GM12878 (cell line): ENCODE data around the gene EXOSC10. TPM values are rescaled to one million over a fixed set of nuclear protein-coding genes. Genes with fewer than 3 reads are reported as not detected.

Experiments used
- ATAC-seq: fragments of 200-7000 bp; cut with Tn5 transposase; 3 replicates; pipeline ENCODE4 v1.9.1; 2020; ENCODE audit warnings: mild to moderate bottlenecking, moderate library complexity
- BruUV-seq: library from RNA; stranded (reverse); fragments of 400-500 nt; replicated peaks from 2 replicates; lab custom pipeline; 2021; lab: Mats Ljungman, UMichigan
- CTCF ChIA-PET: fragments of 300-600 bp; sonication (Branson Sonifier 250); formaldehyde crosslinking; extraction: SDS; loops from one replicate; lab custom pipeline; 2021; ENCODE audit warnings: inconsistent platforms; lab: Yijun Ruan, JAX
- POLR2A ChIA-PET: fragments of 350-600 bp; formaldehyde crosslinking; extraction: SDS; loops from one replicate; lab custom pipeline; 2021; ENCODE audit warnings: inconsistent platforms; lab: Charles Lee
- RAD21 ChIA-PET: fragments of 300-600 bp; sonication (Branson Sonifier 250); formaldehyde crosslinking; loops from one replicate; lab custom pipeline; 2023; ENCODE audit warnings: antibody characterized with exemption; ENCODE audit not compliant: unreplicated experiment; lab: Charles Lee
- SMC1A ChIA-PET: fragments of 300-600 bp; sonication (Branson Sonifier 250); formaldehyde crosslinking; loops from one replicate; lab custom pipeline; 2023; ENCODE audit not compliant: unreplicated experiment, uncharacterized antibody; lab: Charles Lee
- DNase-seq: peaks from one replicate; pipeline ENCODE4 v3.0.0-alpha.2; 2011; ENCODE audit warnings: low read depth, low spot score
- FAIRE-seq: peaks from 3 replicates; lab custom pipeline; 2011; peaks lifted over from hg19 to GRCh38; lab: Jason Lieb, UNC
- H2AFZ ChIP-seq: 2 replicates; pipeline ENCODE4 v1.6.0; 2011; ENCODE audit warnings: low read depth, low read length, control low read depth; ENCODE audit not compliant: control insufficient read depth
- H3K27ac ChIP-seq: 2 replicates; pipeline ENCODE4 v1.5.1; 2011; ENCODE audit warnings: control low read depth; ENCODE audit not compliant: control insufficient read depth, insufficient read depth
- H3K27me3 ChIP-seq, 2 experiments: replicated peaks in 1 of 2; 2 replicates each; pipeline versions ENCODE4 v1.6.0 to v1.6.1; 2011; ENCODE audit warnings: low read length in 1 of 2; ENCODE audit not compliant: control insufficient read depth in 2 of 2, insufficient read depth in 2 of 2
- H3K36me3 ChIP-seq, 2 experiments: 2 replicates each; pipeline ENCODE4 v1.5.1; 2011; ENCODE audit warnings: low read length in 1 of 2; ENCODE audit not compliant: control insufficient read depth in 2 of 2, insufficient read depth in 2 of 2
- H3K4me1 ChIP-seq: 2 replicates; pipeline ENCODE4 v1.6.1; 2011; ENCODE audit warnings: mild to moderate bottlenecking, low read length, moderate library complexity, mixed read lengths; ENCODE audit not compliant: control insufficient read depth, insufficient read depth
- H3K4me2 ChIP-seq: 2 replicates; pipeline ENCODE4 v1.6.0; 2011; ENCODE audit warnings: control low read depth; ENCODE audit not compliant: control insufficient read depth, insufficient read depth
- H3K4me3 ChIP-seq: fragments of 200-600 bp; sonication (generic); 2 replicates; pipeline ENCODE4 v1.5.1; 2016
- H3K79me2 ChIP-seq: 2 replicates; pipeline ENCODE4 v1.6.0; 2011; ENCODE audit warnings: low read length; ENCODE audit not compliant: control insufficient read depth, insufficient read depth
- H3K9ac ChIP-seq: 2 replicates; pipeline ENCODE4 v1.8.0; 2011; ENCODE audit warnings: low read length, control low read depth, mixed read lengths; ENCODE audit not compliant: control insufficient read depth, insufficient read depth
- H3K9me3 ChIP-seq: replicated peaks from 3 replicates; pipeline ENCODE4 v1.5.1; 2011; ENCODE audit warnings: mild to moderate bottlenecking, low read length; ENCODE audit not compliant: control insufficient read depth, insufficient read depth
- H4K20me1 ChIP-seq: 2 replicates; pipeline ENCODE4 v1.6.0; 2011; ENCODE audit not compliant: control insufficient read depth, insufficient read depth
- BACH1 ChIP-seq: fragments of 450-650 bp; IDR thresholded peaks from 2 replicates; pipeline ENCODE4 v1.6.1; 2017; ENCODE audit warnings: mild to moderate bottlenecking, borderline replicate concordance
- CHD1 ChIP-seq: IDR thresholded peaks from 2 replicates; pipeline ENCODE4 v1.6.1; 2012; ENCODE audit warnings: low read depth, low read length, improper control_type of control experiment
- FOXM1 ChIP-seq: IDR thresholded peaks from 2 replicates; pipeline ENCODE4 v1.6.1; 2012; ENCODE audit warnings: low read depth, mild to moderate bottlenecking, inconsistent platforms, low read length, moderate library complexity
- KDM1A ChIP-seq: fragments of 200-600 bp; sonication (generic); IDR thresholded peaks from 2 replicates; pipeline ENCODE4 v1.6.1; 2016; ENCODE audit warnings: borderline replicate concordance
- KLF5 ChIP-seq: fragments of 450-650 bp; IDR thresholded peaks from 2 replicates; pipeline ENCODE4 v1.6.1; 2014; ENCODE audit warnings: mild to moderate bottlenecking; ENCODE audit not compliant: partially characterized antibody
- RAD51 ChIP-seq: fragments of 450-650 bp; IDR thresholded peaks from 2 replicates; pipeline ENCODE4 v1.6.1; 2016; ENCODE audit warnings: moderate library complexity, mild to moderate bottlenecking, inconsistent platforms
- RCOR1 ChIP-seq: conservative IDR thresholded peaks from 2 replicates; pipeline ENCODE4 v1.6.1; 2012; ENCODE audit warnings: low read depth, low read length, improper control_type of control experiment
- TARDBP ChIP-seq: IDR thresholded peaks from 2 replicates; pipeline ENCODE4 v1.6.1; 2016; ENCODE audit warnings: borderline replicate concordance
- TCF7 ChIP-seq: IDR thresholded peaks from 2 replicates; pipeline ENCODE4 v1.6.1; 2014; ENCODE audit warnings: antibody characterized with exemption, borderline replicate concordance
- ZZZ3 ChIP-seq: IDR thresholded peaks from 2 replicates; pipeline ENCODE4 v1.6.1; 2011; ENCODE audit warnings: low read depth; ENCODE audit not compliant: control insufficient read depth, insufficient read length
- WGBS: methylation state at CpG from one replicate; pipeline ENCODE4 v1.1.6; 2016; ENCODE audit warnings: low lambda C conversion rate; ENCODE audit not compliant: insufficient replicate concordance, insufficient coverage; ENCODE audit errors: missing lambda C conversion rate; 5-methylcytosine and 5-hydroxymethylcytosine counted together
- in situ Hi-C: fragments of 300-500 bp; cut with MboI; formaldehyde crosslinking; loops from 9 replicates; pipeline ENCODE4 v1.14.3; 2018; ENCODE audit warnings: mixed read lengths
- intact Hi-C: fragments of 100-400 bp; cut with micrococcal nuclease; formaldehyde crosslinking; loops from one replicate; pipeline ENCODE4 v1.14.2; 2022; ENCODE audit not compliant: unreplicated experiment
- polyA plus RNA-seq, 11 experiments: library from polyadenylated mRNA; depleted of rRNA in 4 of 11; unstranded in 6 of 11; stranded (reverse) in 5 of 11; fragments of >200 nt; fragmentation: Nextera tagmentation in 4 of 11; fragmentation: Illumina TruSeq in 1 of 11; extraction: Ambion mirVana in 4 of 11; extraction: Trizol in 1 of 11; gene quantifications; 1 replicate in 1 of 11; 2 replicates in 10 of 11; pipeline versions ENCODE4 v1.2.1 to v1.2.3, GENCODE V29; 2011 to 2016; ENCODE audit warnings: inconsistent platforms in 2 of 11, missing spikeins in 2 of 11, low read depth in 1 of 11
- total RNA-seq, 4 experiments: library from RNA; depleted of rRNA in 3 of 4; stranded (reverse); fragments of >200 nt in 3 of 4; fragmentation: Illumina TruSeq in 1 of 4; extraction: Trizol in 1 of 4; gene quantifications; 2 replicates each; pipeline versions ENCODE4 v1.2.1 to v1.2.3, GENCODE V29; 2013 to 2021
- TF ChIP-seq, protein P1 (sequence below): fragments of 450-650 bp; IDR thresholded peaks from 2 replicates; pipeline ENCODE4 v1.6.1; 2017; ENCODE audit warnings: antibody characterized with exemption, mild to moderate bottlenecking, moderate library complexity
- TF ChIP-seq, protein P2 (sequence below): IDR thresholded peaks from 2 replicates; pipeline ENCODE4 v1.6.1; 2011; ENCODE audit warnings: low read depth, low read length, improper control_type of control experiment, borderline replicate concordance
- TF ChIP-seq, protein P3 (sequence below): fragments of 450-650 bp; IDR thresholded peaks from 2 replicates; pipeline ENCODE4 v1.6.1; 2016; ENCODE audit warnings: mild to moderate bottlenecking
- TF ChIP-seq, protein P4 (sequence below): fragments of 450-650 bp; IDR thresholded peaks from 2 replicates; pipeline ENCODE4 v1.6.1; 2017; ENCODE audit warnings: mild to moderate bottlenecking, low read depth, inconsistent platforms; ENCODE audit not compliant: poor library complexity, severe bottlenecking

Gene EXOSC10
- total and polyA plus RNA-seq, 10 of the 15 experiments (the other 5 are each of a cell fraction or from before 2014, with no cell fraction given): 16.2 to 86.5 (median 66.4) TPM

DNA sequence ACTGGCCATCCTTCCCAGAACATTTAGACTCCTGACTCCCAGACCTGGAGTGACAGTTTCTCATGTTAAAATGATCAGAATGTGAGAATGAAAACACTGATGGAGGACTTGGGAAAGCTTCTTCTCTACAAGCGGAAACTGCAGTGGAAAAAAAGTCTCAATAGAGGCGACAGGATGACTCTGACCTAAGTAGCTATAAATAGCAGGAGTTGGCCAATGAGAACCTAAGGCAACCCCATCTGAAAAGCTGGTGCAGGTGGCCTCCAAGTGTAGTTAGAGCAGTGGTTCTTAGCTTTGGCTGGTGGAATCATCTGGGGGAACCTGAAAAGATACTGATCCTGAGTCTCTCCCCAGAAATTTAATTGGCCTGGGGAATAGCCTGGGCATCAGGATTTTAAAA is 44.2 kb upstream of the EXOSC10 start (continued):
- TF ChIP-seq, protein P1, sequence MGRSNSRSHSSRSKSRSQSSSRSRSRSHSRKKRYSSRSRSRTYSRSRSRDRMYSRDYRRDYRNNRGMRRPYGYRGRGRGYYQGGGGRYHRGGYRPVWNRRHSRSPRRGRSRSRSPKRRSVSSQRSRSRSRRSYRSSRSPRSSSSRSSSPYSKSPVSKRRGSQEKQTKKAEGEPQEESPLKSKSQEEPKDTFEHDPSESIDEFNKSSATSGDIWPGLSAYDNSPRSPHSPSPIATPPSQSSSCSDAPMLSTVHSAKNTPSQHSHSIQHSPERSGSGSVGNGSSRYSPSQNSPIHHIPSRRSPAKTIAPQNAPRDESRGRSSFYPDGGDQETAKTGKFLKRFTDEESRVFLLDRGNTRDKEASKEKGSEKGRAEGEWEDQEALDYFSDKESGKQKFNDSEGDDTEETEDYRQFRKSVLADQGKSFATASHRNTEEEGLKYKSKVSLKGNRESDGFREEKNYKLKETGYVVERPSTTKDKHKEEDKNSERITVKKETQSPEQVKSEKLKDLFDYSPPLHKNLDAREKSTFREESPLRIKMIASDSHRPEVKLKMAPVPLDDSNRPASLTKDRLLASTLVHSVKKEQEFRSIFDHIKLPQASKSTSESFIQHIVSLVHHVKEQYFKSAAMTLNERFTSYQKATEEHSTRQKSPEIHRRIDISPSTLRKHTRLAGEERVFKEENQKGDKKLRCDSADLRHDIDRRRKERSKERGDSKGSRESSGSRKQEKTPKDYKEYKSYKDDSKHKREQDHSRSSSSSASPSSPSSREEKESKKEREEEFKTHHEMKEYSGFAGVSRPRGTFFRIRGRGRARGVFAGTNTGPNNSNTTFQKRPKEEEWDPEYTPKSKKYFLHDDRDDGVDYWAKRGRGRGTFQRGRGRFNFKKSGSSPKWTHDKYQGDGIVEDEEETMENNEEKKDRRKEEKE: no peak
- no peak for TF ChIP-seq RCOR1

DNA sequence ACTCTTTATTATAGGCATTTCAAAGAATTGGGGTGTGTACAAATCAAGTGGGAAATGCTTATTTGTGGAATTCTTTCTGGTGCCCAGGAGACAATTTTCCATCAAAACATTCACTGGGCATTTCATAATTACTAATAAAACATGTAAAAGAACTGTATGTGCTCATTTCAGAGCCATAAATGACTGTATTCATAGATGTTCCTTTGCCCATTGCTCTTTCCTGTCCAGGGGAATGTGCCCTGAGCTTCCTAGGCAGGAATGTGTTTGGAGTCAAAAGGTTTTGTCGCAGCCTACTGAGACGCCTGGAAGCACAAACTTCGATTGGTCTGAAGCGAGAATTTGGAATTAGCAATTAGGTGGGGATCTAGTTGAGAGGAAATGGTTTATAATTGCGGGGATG is 43.7 kb upstream of the EXOSC10 start:
- SMC1A ChIA-PET: no interaction called here
- POLR2A ChIA-PET: no interaction called here
- Histone ChIP-seq H3K36me3 (peaks cover 7 to 17% of the 10 kb centered on the region in 2 experiments), H4K20me1 (no peaks in the 10 kb centered on the region), H3K9me3 (no peaks in the 10 kb centered on the region), H3K4me1 (no peaks in the 10 kb centered on the region)
- no peak for ATAC-seq
- RAD21 ChIA-PET: no interaction called here
- WGBS: 95% methylated on average over 5 of the region's 5 CpGs
- in situ Hi-C loops: no loop called here
- no peak for DNase-seq
- BruUV-seq: no TSS peak
- TF ChIP-seq BACH1: no peak
- no peak for TF ChIP-seq TCF7
- TF ChIP-seq KLF5: no peak
- TF ChIP-seq ZZZ3: no peak
- TF ChIP-seq, protein P2, sequence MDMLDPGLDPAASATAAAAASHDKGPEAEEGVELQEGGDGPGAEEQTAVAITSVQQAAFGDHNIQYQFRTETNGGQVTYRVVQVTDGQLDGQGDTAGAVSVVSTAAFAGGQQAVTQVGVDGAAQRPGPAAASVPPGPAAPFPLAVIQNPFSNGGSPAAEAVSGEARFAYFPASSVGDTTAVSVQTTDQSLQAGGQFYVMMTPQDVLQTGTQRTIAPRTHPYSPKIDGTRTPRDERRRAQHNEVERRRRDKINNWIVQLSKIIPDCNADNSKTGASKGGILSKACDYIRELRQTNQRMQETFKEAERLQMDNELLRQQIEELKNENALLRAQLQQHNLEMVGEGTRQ: no peak
- TF ChIP-seq, protein P3, sequence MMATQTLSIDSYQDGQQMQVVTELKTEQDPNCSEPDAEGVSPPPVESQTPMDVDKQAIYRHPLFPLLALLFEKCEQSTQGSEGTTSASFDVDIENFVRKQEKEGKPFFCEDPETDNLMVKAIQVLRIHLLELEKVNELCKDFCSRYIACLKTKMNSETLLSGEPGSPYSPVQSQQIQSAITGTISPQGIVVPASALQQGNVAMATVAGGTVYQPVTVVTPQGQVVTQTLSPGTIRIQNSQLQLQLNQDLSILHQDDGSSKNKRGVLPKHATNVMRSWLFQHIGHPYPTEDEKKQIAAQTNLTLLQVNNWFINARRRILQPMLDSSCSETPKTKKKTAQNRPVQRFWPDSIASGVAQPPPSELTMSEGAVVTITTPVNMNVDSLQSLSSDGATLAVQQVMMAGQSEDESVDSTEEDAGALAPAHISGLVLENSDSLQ: no peak
- TF ChIP-seq KDM1A: no peak
- TF ChIP-seq, protein P4, sequence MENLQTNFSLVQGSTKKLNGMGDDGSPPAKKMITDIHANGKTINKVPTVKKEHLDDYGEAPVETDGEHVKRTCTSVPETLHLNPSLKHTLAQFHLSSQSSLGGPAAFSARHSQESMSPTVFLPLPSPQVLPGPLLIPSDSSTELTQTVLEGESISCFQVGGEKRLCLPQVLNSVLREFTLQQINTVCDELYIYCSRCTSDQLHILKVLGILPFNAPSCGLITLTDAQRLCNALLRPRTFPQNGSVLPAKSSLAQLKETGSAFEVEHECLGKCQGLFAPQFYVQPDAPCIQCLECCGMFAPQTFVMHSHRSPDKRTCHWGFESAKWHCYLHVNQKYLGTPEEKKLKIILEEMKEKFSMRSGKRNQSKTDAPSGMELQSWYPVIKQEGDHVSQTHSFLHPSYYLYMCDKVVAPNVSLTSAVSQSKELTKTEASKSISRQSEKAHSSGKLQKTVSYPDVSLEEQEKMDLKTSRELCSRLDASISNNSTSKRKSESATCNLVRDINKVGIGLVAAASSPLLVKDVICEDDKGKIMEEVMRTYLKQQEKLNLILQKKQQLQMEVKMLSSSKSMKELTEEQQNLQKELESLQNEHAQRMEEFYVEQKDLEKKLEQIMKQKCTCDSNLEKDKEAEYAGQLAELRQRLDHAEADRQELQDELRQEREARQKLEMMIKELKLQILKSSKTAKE: no peak
- TF ChIP-seq CHD1: no peak
- TF ChIP-seq RAD51: no peak
- TF ChIP-seq TARDBP: no peak
- TF ChIP-seq FOXM1: no peak
- TF ChIP-seq, all 136 proteins: peak for 0
- no peak overlapping the region for H3K9ac ChIP-seq
- H3K4me2 ChIP-seq: no peak overlapping the region
- intact Hi-C loops: no loop called here
- FAIRE-seq: no peak
- no peak overlapping the region for H3K4me3 ChIP-seq
- CTCF ChIA-PET: no interaction called here
- no peaks in the 10 kb centered on the region for H3K79me2 ChIP-seq
- no peak overlapping the region for H3K27ac ChIP-seq
- no peaks in the 10 kb centered on the region for H3K27me3 ChIP-seq
- no peak overlapping the region for H2AFZ ChIP-seq
